Spleen (tissue), 11 donors: ENCODE results near the gene TMCO4. TPM values are rescaled to one million over a fixed set of nuclear protein-coding genes. Genes with fewer than 3 reads are reported as not detected.

Experiments
- DNase-seq: peaks from one replicate; pipeline ENCODE4 v3.0.0-alpha.2; 2020
- H3K27ac ChIP-seq, 8 donors: fragments of 200-600 bp; sonication (generic) in 7 of 8; 1 replicate in 4 of 8; 2 replicates in 4 of 8; pipeline versions ENCODE4 v1.5.0 to v1.8.0; 2016 to 2021; ENCODE audit warnings: inconsistent platforms in 4 of 8, mild to moderate bottlenecking in 4 of 8, moderate library complexity in 1 of 8
- H3K27me3 ChIP-seq, 7 donors: fragments of 200-600 bp; sonication (generic) in 6 of 7; replicated peaks in 1 of 7; 1 replicate in 4 of 7; 2 replicates in 3 of 7; pipeline versions ENCODE4 v1.5.0 to v1.8.0; 2016 to 2021; ENCODE audit warnings: inconsistent platforms in 3 of 7, mild to moderate bottlenecking in 1 of 7
- H3K36me3 ChIP-seq, 6 donors: fragments of 200-600 bp; sonication (generic) in 5 of 6; 1 replicate in 4 of 6; 2 replicates in 2 of 6; pipeline versions ENCODE4 v1.5.0 to v1.8.0; 2016 to 2021; ENCODE audit warnings: inconsistent platforms in 2 of 6
- H3K4me1 ChIP-seq, 6 donors: fragments of 200-600 bp; sonication (generic) in 5 of 6; 1 replicate in 3 of 6; 2 replicates in 3 of 6; pipeline versions ENCODE4 v1.5.0 to v1.8.0; 2016 to 2021; ENCODE audit warnings: inconsistent platforms in 3 of 6
- H3K4me3 ChIP-seq, 8 donors: fragments of 200-600 bp; sonication (generic) in 7 of 8; 1 replicate in 4 of 8; 2 replicates in 4 of 8; pipeline versions ENCODE4 v1.5.0 to v1.8.0; 2016 to 2021; ENCODE audit warnings: inconsistent platforms in 4 of 8, mild to moderate bottlenecking in 4 of 8, moderate library complexity in 2 of 8
- H3K9me3 ChIP-seq, 8 donors: fragments of 200-600 bp; sonication (generic) in 7 of 8; 1 replicate in 4 of 8; 2 replicates in 4 of 8; pipeline versions ENCODE4 v1.5.0 to v1.8.0; 2016 to 2021; ENCODE audit warnings: inconsistent platforms in 4 of 8
- POLR2A ChIP-seq, 3 donors: fragments of 450-650 bp; IDR thresholded peaks; one replicate each; pipeline ENCODE4 v1.5.1; 2017; ENCODE audit warnings: antibody characterized with exemption in 3 of 3, mild to moderate bottlenecking in 1 of 3
- POLR2AphosphoS5 ChIP-seq, 3 donors: sonication (generic); formaldehyde crosslinking; IDR thresholded peaks; one replicate each; pipeline ENCODE4 v1.5.1; 2017; ENCODE audit warnings: antibody characterized with exemption in 3 of 3
- WGBS, 5 donors: extraction: QIAGEN DNeasy Blood & Tissue Kit in 3 of 5; methylation state at CpG; one replicate each; pipeline versions ENCODE4 v1.1.5 to v1.1.7; 2013 to 2018; 5-methylcytosine and 5-hydroxymethylcytosine counted together
- intact Hi-C: fragments of 100-400 bp; cut with DNase I; formaldehyde crosslinking; loops from one replicate; pipeline ENCODE4 v1.15.0; 2023; ENCODE audit warnings: low total_unique reads
- polyA plus RNA-seq, 3 donors: library from polyadenylated mRNA; stranded (reverse); fragments of 200-250 nt; gene quantifications; one replicate each; pipeline ENCODE4 v1.2.1, GENCODE V29; 2013
- total RNA-seq, 7 donors: library from RNA; depleted of rRNA in 3 of 7; stranded (reverse); fragments of >200 nt in 3 of 7; fragmentation: NEBNext Ultra II Directional in 4 of 7; extraction: Animal tissue kit (Norgen Biotek cat#: 25700) in 4 of 7; gene quantifications; one replicate each; pipeline versions ENCODE4 v1.1.0 to v1.2.1, GENCODE V29; 2016 to 2021
- TF ChIP-seq, protein P1 (sequence below), 11 experiments: fragments of 200-600 bp in 7 of 11; fragments of 450-650 bp in 4 of 11; sonication (generic) in 4 of 11; IDR thresholded peaks in 8 of 11; conservative IDR thresholded peaks in 3 of 11; 1 replicate in 7 of 11; 2 replicates in 4 of 11; pipeline versions ENCODE4 v1.4.0 to v1.8.0; 2016 to 2021; ENCODE audit warnings: antibody characterized with exemption in 11 of 11, inconsistent platforms in 4 of 11, mild to moderate bottlenecking in 1 of 11
- donor health status: healthy with polysubstance abuse.
- donor health status: DM: no; HTN: no; CAD: no; lungs with moderate emphysema.
- donor health status: DM: no; HTN: no; CAD: no.
- donor health status: Bipolar disorder and iron deficiency.
- donor health status: healthy.
- donor health status: DM: no; HTN: no; CAD: no.
- donor health status: DM: yes; HTN: yes; CAD: no.

The TMCO4 gene
- total and polyA plus RNA-seq, 10 donors = 15.4 to 40.8 (median 27.2) TPM

DNA sequence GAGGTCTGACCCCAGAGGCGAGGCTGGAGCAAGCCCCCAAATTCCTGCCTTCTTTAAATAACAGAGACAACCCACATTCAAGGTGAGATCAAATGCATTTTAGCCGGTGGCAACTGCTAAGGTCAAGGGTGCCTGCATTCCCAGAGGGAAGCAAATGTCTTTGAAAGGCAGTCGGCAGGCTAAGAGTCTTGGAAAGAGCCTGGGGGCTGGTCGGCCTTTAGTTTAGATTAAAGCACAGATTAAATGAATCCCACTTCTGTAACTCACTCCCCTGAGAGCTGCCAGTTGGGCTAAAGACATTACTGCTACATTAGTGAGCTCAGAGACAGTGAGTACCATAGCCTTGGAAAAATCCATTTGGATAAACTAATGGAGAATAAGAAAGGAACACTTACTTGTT is 75.8 kb downstream of the TMCO4 start:
- no peak for TF ChIP-seq POLR2A (IDR thresholded peaks at IDR 0.05)
- TF ChIP-seq POLR2AphosphoS5 (IDR thresholded peaks at IDR 0.05) = no peak
- TF ChIP-seq, protein P1, sequence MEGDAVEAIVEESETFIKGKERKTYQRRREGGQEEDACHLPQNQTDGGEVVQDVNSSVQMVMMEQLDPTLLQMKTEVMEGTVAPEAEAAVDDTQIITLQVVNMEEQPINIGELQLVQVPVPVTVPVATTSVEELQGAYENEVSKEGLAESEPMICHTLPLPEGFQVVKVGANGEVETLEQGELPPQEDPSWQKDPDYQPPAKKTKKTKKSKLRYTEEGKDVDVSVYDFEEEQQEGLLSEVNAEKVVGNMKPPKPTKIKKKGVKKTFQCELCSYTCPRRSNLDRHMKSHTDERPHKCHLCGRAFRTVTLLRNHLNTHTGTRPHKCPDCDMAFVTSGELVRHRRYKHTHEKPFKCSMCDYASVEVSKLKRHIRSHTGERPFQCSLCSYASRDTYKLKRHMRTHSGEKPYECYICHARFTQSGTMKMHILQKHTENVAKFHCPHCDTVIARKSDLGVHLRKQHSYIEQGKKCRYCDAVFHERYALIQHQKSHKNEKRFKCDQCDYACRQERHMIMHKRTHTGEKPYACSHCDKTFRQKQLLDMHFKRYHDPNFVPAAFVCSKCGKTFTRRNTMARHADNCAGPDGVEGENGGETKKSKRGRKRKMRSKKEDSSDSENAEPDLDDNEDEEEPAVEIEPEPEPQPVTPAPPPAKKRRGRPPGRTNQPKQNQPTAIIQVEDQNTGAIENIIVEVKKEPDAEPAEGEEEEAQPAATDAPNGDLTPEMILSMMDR (IDR thresholded peaks at IDR 0.05 in 8 of 11, conservative IDR thresholded peaks at IDR 0.05 in 3 of 11) = no peak
- DNase-seq = no peak
- H3K36me3 ChIP-seq = peaks cover 3 to 96% (median 44%) of the 10 kb centered on the region in 6 donors
- WGBS, 5 donors = 76 to 93% (median 81%) methylated on average over 4 of the region's 4 CpGs
- H3K9me3 ChIP-seq = no peaks in the 10 kb centered on the region
- H3K4me3 ChIP-seq = no peak overlapping the region
- no peak overlapping the region for H3K27ac ChIP-seq
- H3K27me3 ChIP-seq = no peaks in the 10 kb centered on the region
- intact Hi-C loops = no loop called here
- H3K4me1 ChIP-seq = no peaks in the 10 kb centered on the region

DNA sequence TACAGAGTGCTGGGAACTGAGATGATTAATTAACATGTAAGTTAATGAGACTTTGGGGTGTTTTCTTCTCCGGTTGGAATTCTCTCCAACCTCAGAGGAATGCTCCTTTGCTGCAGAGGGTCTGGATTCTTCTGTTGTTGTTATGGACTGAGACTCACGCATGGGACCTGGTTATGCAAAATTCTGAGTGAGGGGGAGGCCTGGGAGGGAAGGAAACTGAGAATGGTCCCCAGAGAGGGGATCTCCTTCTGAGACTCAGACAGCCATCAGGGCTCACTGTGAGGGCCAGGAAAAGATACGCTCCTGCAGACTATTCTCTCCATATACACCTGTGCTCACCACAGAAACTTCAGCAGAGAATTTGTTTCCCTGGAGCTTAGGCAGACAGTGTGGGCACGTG is 78.7 kb downstream of the TMCO4 start:
- H3K9me3 ChIP-seq = no peaks in the 10 kb centered on the region
- peaks cover 0 to 83% (median 26%) of the 10 kb centered on the region in 6 donors for H3K36me3 ChIP-seq
- H3K27ac ChIP-seq = no peak overlapping the region
- intact Hi-C loops = no loop called here
- no peaks in the 10 kb centered on the region for H3K27me3 ChIP-seq
- no peak for DNase-seq
- TF ChIP-seq, protein P1 (IDR thresholded peaks at IDR 0.05 in 8 of 11, conservative IDR thresholded peaks at IDR 0.05 in 3 of 11) = no peak
- no peak for TF ChIP-seq POLR2AphosphoS5 (IDR thresholded peaks at IDR 0.05)
- TF ChIP-seq POLR2A (IDR thresholded peaks at IDR 0.05) = no peak
- no peaks in the 10 kb centered on the region for H3K4me1 ChIP-seq
- H3K4me3 ChIP-seq = no peak overlapping the region
- 72 to 87% (median 80%) methylated on average over 4 of the region's 4 CpGs for WGBS, 5 donors

DNA sequence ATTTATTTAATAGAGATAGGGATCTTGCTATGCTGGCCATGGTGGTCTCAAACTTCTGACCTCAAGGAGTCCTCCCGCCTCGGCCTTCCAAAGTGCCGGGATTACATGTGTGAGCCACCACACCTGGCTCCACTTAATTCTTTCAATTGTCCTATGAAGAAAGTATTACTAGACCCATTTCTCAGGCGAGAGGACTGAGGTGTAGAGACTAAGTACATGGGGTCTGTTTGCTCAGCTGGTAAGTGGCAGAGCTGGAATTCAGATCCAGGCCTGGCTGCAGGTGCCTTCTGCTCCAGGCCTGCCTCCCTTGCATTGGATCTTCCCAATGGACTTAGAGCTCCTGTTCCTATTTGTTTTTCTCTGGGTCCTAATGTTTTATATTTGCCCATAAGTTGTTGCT is 79.5 kb downstream of the TMCO4 start:
- no peak overlapping the region for H3K27ac ChIP-seq
- TF ChIP-seq POLR2AphosphoS5 (IDR thresholded peaks at IDR 0.05) (no peak), POLR2A (IDR thresholded peaks at IDR 0.05) (no peak)
- TF ChIP-seq, protein P1 (IDR thresholded peaks at IDR 0.05 in 8 of 11, conservative IDR thresholded peaks at IDR 0.05 in 3 of 11) = no peak
- intact Hi-C loops = no loop called here
- DNase-seq = no peak
- H3K27me3 ChIP-seq = no peaks in the 10 kb centered on the region
- no peak overlapping the region for H3K4me3 ChIP-seq
- peaks cover 0 to 75% (median 20%) of the 10 kb centered on the region in 6 donors for H3K36me3 ChIP-seq
- WGBS, 5 donors = 95 to 100% (median 97%) methylated on average over 4 of the region's 4 CpGs
- no peaks in the 10 kb centered on the region for H3K9me3 ChIP-seq
- H3K4me1 ChIP-seq = peaks cover 0 to 7% (median 6%) of the 10 kb centered on the region in 6 donors

DNA sequence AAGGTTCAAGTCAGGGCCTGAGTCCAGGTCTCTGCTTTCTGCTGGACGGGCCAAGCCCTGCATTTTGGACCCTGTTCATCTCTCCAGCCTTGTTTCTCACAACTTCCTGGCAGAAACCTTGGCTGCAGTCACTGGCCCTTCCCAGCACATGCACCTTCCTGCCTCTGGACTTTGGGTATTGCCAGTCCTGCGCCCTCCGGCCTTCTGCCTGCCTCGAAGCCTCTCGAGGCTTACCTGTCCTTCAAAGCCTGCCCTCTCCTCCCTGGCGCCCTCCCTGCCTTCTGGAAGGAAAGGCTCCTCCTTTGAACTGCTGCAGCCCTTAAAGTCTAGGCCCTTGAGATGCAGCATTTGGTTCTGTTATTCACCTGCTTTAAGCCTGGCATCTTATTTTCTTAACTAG is 82.2 kb downstream of the TMCO4 start:
- WGBS, 5 donors = 78 to 95% (median 85%) methylated on average over 6 of the region's 6 CpGs
- Histone ChIP-seq H3K27me3 (no peaks in the 10 kb centered on the region), H3K4me3 (no peak overlapping the region), H3K4me1 (peaks cover 0 to 9% (median 6%) of the 10 kb centered on the region in 6 donors), H3K36me3 (peaks cover 0 to 69% (median 3%) of the 10 kb centered on the region in 6 donors), H3K27ac (no peak overlapping the region), H3K9me3 (no peaks in the 10 kb centered on the region)
- TF ChIP-seq POLR2A (IDR thresholded peaks at IDR 0.05) = no peak
- TF ChIP-seq, protein P1 (IDR thresholded peaks at IDR 0.05 in 8 of 11, conservative IDR thresholded peaks at IDR 0.05 in 3 of 11) = no peak
- TF ChIP-seq POLR2AphosphoS5 (IDR thresholded peaks at IDR 0.05) = peak in 1 of 3 donors; percentile 10
- no peak for DNase-seq
- intact Hi-C loops = no loop called here
